NT2/D1 (cell line): ENCODE results near the gene DYNC1H1.

Source experiments
- SUZ12 ChIP-seq: IDR thresholded peaks from 2 replicates; pipeline ENCODE4 v1.6.1; 2011; ENCODE audit not compliant: insufficient read length, insufficient read depth; ENCODE audit errors: extremely low read depth
- YY1 ChIP-seq: IDR thresholded peaks from 2 replicates; pipeline ENCODE4 v1.6.1; 2011; ENCODE audit not compliant: insufficient read length, insufficient read depth

DNA sequence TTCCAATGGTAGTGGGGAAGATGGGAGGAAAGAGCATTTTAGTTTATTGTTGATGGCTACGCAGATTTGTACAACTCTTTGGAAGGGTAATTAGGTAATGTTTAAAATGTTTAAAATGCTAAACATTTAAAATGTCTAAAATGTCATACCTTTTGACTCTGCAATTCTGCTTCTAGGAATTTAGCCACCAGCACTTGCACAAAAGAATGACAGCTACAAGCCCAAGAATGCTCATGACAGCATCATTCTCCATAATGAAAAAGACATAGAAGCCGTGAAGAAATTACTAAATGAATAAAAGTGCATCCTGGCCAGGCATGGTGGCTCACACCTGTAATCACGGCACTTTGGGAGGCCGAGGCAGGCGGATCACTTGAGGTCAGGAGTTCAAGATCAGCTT is 19.9 kb upstream of the DYNC1H1 start:
- TF ChIP-seq YY1, result no peak
- TF ChIP-seq SUZ12, result no peak
